ENCODE results near the gene APCDD1.

APCDD1 gene

GRCh38 chr18:10476338-10476791, 21.9 kb downstream of the APCDD1 start:
- Histone ChIP-seq H3K9me3 (no peaks in the 10 kb centered on the region), H3K4me1 (ENCODE audit: control insufficient read depth in 1 of 2, insufficient read depth in 1 of 2, low read depth in 1 of 2, low read length in 1 of 2) (no peaks in the 10 kb centered on the region), H3K27me3 (peaks cover 38% of the 10 kb centered on the region), H3K27ac (no peak overlapping the region), H3K36me3 (no peaks in the 10 kb centered on the region), H3K4me3 (ENCODE audit: low read depth in 1 of 2, low read length in 1 of 2) (no peak overlapping the region)
- TF ChIP-seq CTCF (IDR thresholded peaks at IDR 0.05) = no peak

- no peak overlapping the region for H3K4me3 ChIP-seq (ENCODE audit: low read depth in 1 of 2, low read length in 1 of 2)
- TF ChIP-seq CTCF (IDR thresholded peaks at IDR 0.05) = no peak
- H3K36me3 ChIP-seq = no peaks in the 10 kb centered on the region
- H3K27me3 ChIP-seq = peaks cover 38% of the 10 kb centered on the region
- H3K27ac ChIP-seq = no peak overlapping the region
- H3K9me3 ChIP-seq = no peaks in the 10 kb centered on the region
- no peaks in the 10 kb centered on the region for H3K4me1 ChIP-seq (ENCODE audit: control insufficient read depth in 1 of 2, insufficient read depth in 1 of 2, low read depth in 1 of 2, low read length in 1 of 2)
Measured at GRCh38 chr18:10477121-10477862, 22.9 kb downstream of the APCDD1 start.

GRCh38 chr18:10477863-10478260, 23.4 kb downstream of the APCDD1 start:
- TF ChIP-seq CTCF (IDR thresholded peaks at IDR 0.05) = no peak
- H3K4me1 ChIP-seq (ENCODE audit: control insufficient read depth in 1 of 2, insufficient read depth in 1 of 2, low read depth in 1 of 2, low read length in 1 of 2) = no peaks in the 10 kb centered on the region
- H3K9me3 ChIP-seq = no peaks in the 10 kb centered on the region
- H3K27ac ChIP-seq = no peak overlapping the region
- no peak overlapping the region for H3K4me3 ChIP-seq (ENCODE audit: low read depth in 1 of 2, low read length in 1 of 2)
- H3K27me3 ChIP-seq = peaks cover 38% of the 10 kb centered on the region
- H3K36me3 ChIP-seq = no peaks in the 10 kb centered on the region

GRCh38 chr18:10481831-10482230, 27.4 kb downstream of the APCDD1 start:
- no peak overlapping the region for H3K4me3 ChIP-seq (ENCODE audit: low read depth in 1 of 2, low read length in 1 of 2)
- no peaks in the 10 kb centered on the region for H3K4me1 ChIP-seq (ENCODE audit: control insufficient read depth in 1 of 2, insufficient read depth in 1 of 2, low read depth in 1 of 2, low read length in 1 of 2)
- no peaks in the 10 kb centered on the region for H3K36me3 ChIP-seq
- H3K27ac ChIP-seq = no peak overlapping the region
- no peaks in the 10 kb centered on the region for H3K9me3 ChIP-seq
- H3K27me3 ChIP-seq = peaks cover 14% of the 10 kb centered on the region
- TF ChIP-seq CTCF (IDR thresholded peaks at IDR 0.05) = no peak

- no peak overlapping the region for H3K27ac ChIP-seq
- H3K9me3 ChIP-seq = no peaks in the 10 kb centered on the region
- H3K4me1 ChIP-seq (ENCODE audit: control insufficient read depth in 1 of 2, insufficient read depth in 1 of 2, low read depth in 1 of 2, low read length in 1 of 2) = no peaks in the 10 kb centered on the region
Measured at GRCh38 chr18:10482363-10482984, 28.0 kb downstream of the APCDD1 start.

More at GRCh38 chr18:10482363-10482984, 28.0 kb downstream of the APCDD1 start:
- TF ChIP-seq CTCF (IDR thresholded peaks at IDR 0.05) = no peak
- peaks cover 7% of the 10 kb centered on the region for H3K27me3 ChIP-seq
- no peak overlapping the region for H3K4me3 ChIP-seq (ENCODE audit: low read depth in 1 of 2, low read length in 1 of 2)
- no peaks in the 10 kb centered on the region for H3K36me3 ChIP-seq

Measured in neutrophil (primary cell).